ENCODE measurements around the gene LMTK3.

LMTK3 gene

GRCh38 chr19:48471836-48472235, 39.8 kb downstream of the LMTK3 start:
- DNase-seq (ENCODE audit: low spot score), result no peak

- DNase-seq (ENCODE audit: low spot score), result no peak
Measured at GRCh38 chr19:48470856-48471255, 40.8 kb downstream of the LMTK3 start.

- DNase-seq (ENCODE audit: low spot score), result no peak
Measured at GRCh38 chr19:48469934-48470680, 41.5 kb downstream of the LMTK3 start.

- peak; percentile 62 for DNase-seq (ENCODE audit: low spot score)
Measured at GRCh38 chr19:48469289-48469881, 42.2 kb downstream of the LMTK3 start, which contains the start of gene CYTH2. TSS of gene CYTH2 (plus strand) at chr19:48469369. CDS start at chr19:48469508, 139 bp downstream.

GRCh38 chr19:48468772-48469288, 42.8 kb downstream of the LMTK3 start:
- DNase-seq (ENCODE audit: low spot score), result peak; percentile 100

GRCh38 chr19:48466561-48467325, 44.9 kb downstream of the LMTK3 start:
- DNase-seq (ENCODE audit: low spot score), result no peak

- no peak for DNase-seq (ENCODE audit: low spot score)
Measured at GRCh38 chr19:48465215-48465614, 46.4 kb downstream of the LMTK3 start.

GRCh38 chr19:48461982-48462655, 49.5 kb downstream of the LMTK3 start:
- DNase-seq (ENCODE audit: low spot score), result no peak

- DNase-seq (ENCODE audit: low spot score), result no peak
Measured at GRCh38 chr19:48461651-48461981, 50.0 kb downstream of the LMTK3 start.

- DNase-seq (ENCODE audit: low spot score), result no peak
Measured at GRCh38 chr19:48458016-48458415, 53.6 kb downstream of the LMTK3 start.

- DNase-seq (ENCODE audit: low spot score), result no peak
Measured at GRCh38 chr19:48456864-48457263, 54.8 kb downstream of the LMTK3 start.

- DNase-seq (ENCODE audit: low spot score), result no peak
Measured at GRCh38 chr19:48455908-48456562, 55.6 kb downstream of the LMTK3 start.

GRCh38 chr19:48455171-48455907, 56.3 kb downstream of the LMTK3 start, which contains the start of gene KCNJ14:
TSS of gene KCNJ14 (plus strand) at chr19:48455574. CDS start at chr19:48461725, 6,151 bp downstream.
- DNase-seq (ENCODE audit: low spot score), result peak; percentile 42

GRCh38 chr19:48454150-48454730, 57.4 kb downstream of the LMTK3 start:
- no peak for DNase-seq (ENCODE audit: low spot score)

- DNase-seq (ENCODE audit: low spot score), result no peak
Measured at GRCh38 chr19:48452289-48453190, 59.1 kb downstream of the LMTK3 start.

GRCh38 chr19:48451624-48452023, 60.0 kb downstream of the LMTK3 start:
- DNase-seq (ENCODE audit: low spot score), result no peak

- no peak for DNase-seq (ENCODE audit: low spot score)
Measured at GRCh38 chr19:48450863-48451262, 60.8 kb downstream of the LMTK3 start.

GRCh38 chr19:48450441-48450840, 61.2 kb downstream of the LMTK3 start:
- no peak for DNase-seq (ENCODE audit: low spot score)

GRCh38 chr19:48448563-48448962, 63.1 kb downstream of the LMTK3 start:
- DNase-seq (ENCODE audit: low spot score), result no peak

Data from hematopoietic multipotent progenitor cell treated with erythropoietin and hydrocortisone succinate and interleukin-3 and kit ligand, for 15 days (in vitro differentiated cells).